HEK293 (cell line): ENCODE results near the gene IL24.
A peak's percentile ranks its signal among the peaks of the same experiment; 100 is the strongest.

Experiments
- BCL11B ChIP-seq: fragments of 450-650 bp; formaldehyde crosslinking; IDR thresholded peaks from 2 replicates; pipeline ENCODE4 v1.5.1; 2016; ENCODE audit warnings: low read depth, missing biosample characterization, missing genetic modification characterization
- GLIS1 ChIP-seq: fragments of 450-650 bp; formaldehyde crosslinking; IDR thresholded peaks from 2 replicates; pipeline ENCODE4 v1.5.1; 2016; ENCODE audit warnings: missing biosample characterization, missing genetic modification characterization
- INSM2 ChIP-seq: fragments of 450-650 bp; formaldehyde crosslinking; IDR thresholded peaks from 2 replicates; pipeline ENCODE4 v1.5.1; 2016; ENCODE audit warnings: missing biosample characterization, missing genetic modification characterization
- PATZ1 ChIP-seq: fragments of 450-650 bp; formaldehyde crosslinking; IDR thresholded peaks from 2 replicates; pipeline ENCODE4 v1.5.1; 2016; ENCODE audit warnings: missing biosample characterization, missing genetic modification characterization
- TSHZ1 ChIP-seq: fragments of 450-650 bp; formaldehyde crosslinking; IDR thresholded peaks from 2 replicates; pipeline ENCODE4 v1.5.1; 2016; ENCODE audit warnings: missing biosample characterization, missing genetic modification characterization, borderline replicate concordance
- ZBTB21 ChIP-seq: fragments of 450-650 bp; formaldehyde crosslinking; IDR thresholded peaks from 2 replicates; pipeline ENCODE4 v1.5.1; 2017; ENCODE audit warnings: missing biosample characterization, missing genetic modification characterization
- ZBTB44 ChIP-seq: fragments of 450-650 bp; IDR thresholded peaks from 2 replicates; pipeline ENCODE4 v1.5.1; 2018; ENCODE audit warnings: missing biosample characterization, mild to moderate bottlenecking, missing genetic modification characterization
- ZNF133 ChIP-seq: fragments of 450-650 bp; formaldehyde crosslinking; IDR thresholded peaks from 2 replicates; pipeline ENCODE4 v1.5.1; 2016; ENCODE audit warnings: missing biosample characterization, missing genetic modification characterization
- ZNF223 ChIP-seq: fragments of 450-650 bp; formaldehyde crosslinking; IDR thresholded peaks from 2 replicates; pipeline ENCODE4 v1.5.1; 2016; ENCODE audit warnings: missing biosample characterization, missing genetic modification characterization
- ZNF248 ChIP-seq: fragments of 450-650 bp; formaldehyde crosslinking; IDR thresholded peaks from 2 replicates; pipeline ENCODE4 v1.5.1; 2017; ENCODE audit warnings: missing biosample characterization, missing genetic modification characterization
- ZNF391 ChIP-seq: fragments of 450-650 bp; formaldehyde crosslinking; IDR thresholded peaks from 2 replicates; pipeline ENCODE4 v1.5.1; 2016; ENCODE audit warnings: low read depth, missing biosample characterization, missing genetic modification characterization, borderline replicate concordance
- ZNF423 ChIP-seq: fragments of 450-650 bp; formaldehyde crosslinking; IDR thresholded peaks from 2 replicates; pipeline ENCODE4 v1.5.1; 2016; ENCODE audit warnings: missing biosample characterization, missing genetic modification characterization
- ZNF510 ChIP-seq: fragments of 450-650 bp; formaldehyde crosslinking; IDR thresholded peaks from 2 replicates; pipeline ENCODE4 v1.5.1; 2018; ENCODE audit warnings: mild to moderate bottlenecking, missing genetic modification characterization, missing biosample characterization; ENCODE audit not compliant: insufficient replicate concordance
- ZNF513 ChIP-seq: fragments of 450-650 bp; IDR thresholded peaks from 2 replicates; pipeline ENCODE4 v1.5.1; 2018; ENCODE audit warnings: missing biosample characterization, missing genetic modification characterization
- ZNF544 ChIP-seq: fragments of 450-650 bp; formaldehyde crosslinking; IDR thresholded peaks from 2 replicates; pipeline ENCODE4 v1.5.0; 2017; ENCODE audit warnings: missing biosample characterization, missing genetic modification characterization
- ZNF548 ChIP-seq: fragments of 450-650 bp; formaldehyde crosslinking; IDR thresholded peaks from 2 replicates; pipeline ENCODE4 v1.5.1; 2016; ENCODE audit warnings: missing biosample characterization, missing genetic modification characterization
- ZNF560 ChIP-seq: fragments of 450-650 bp; formaldehyde crosslinking; IDR thresholded peaks from 2 replicates; pipeline ENCODE4 v1.5.1; 2017; ENCODE audit warnings: missing biosample characterization, missing genetic modification characterization, borderline replicate concordance
- ZNF610 ChIP-seq: fragments of 450-650 bp; formaldehyde crosslinking; IDR thresholded peaks from 2 replicates; pipeline ENCODE4 v1.5.1; 2016; ENCODE audit warnings: missing biosample characterization, missing genetic modification characterization, borderline replicate concordance
- ZNF629 ChIP-seq: fragments of 450-650 bp; formaldehyde crosslinking; IDR thresholded peaks from 2 replicates; pipeline ENCODE4 v1.5.1; 2017; ENCODE audit warnings: missing biosample characterization, missing genetic modification characterization
- ZNF639 ChIP-seq: fragments of 450-650 bp; formaldehyde crosslinking; IDR thresholded peaks from 2 replicates; pipeline ENCODE4 v1.5.1; 2016; ENCODE audit warnings: missing biosample characterization, missing genetic modification characterization
- ZNF76 ChIP-seq: fragments of 450-650 bp; formaldehyde crosslinking; IDR thresholded peaks from 2 replicates; pipeline ENCODE4; 2016; ENCODE audit warnings: low read depth, missing biosample characterization, missing genetic modification characterization, borderline replicate concordance
- ZNF792 ChIP-seq: fragments of 450-650 bp; formaldehyde crosslinking; IDR thresholded peaks from 2 replicates; pipeline ENCODE4 v1.5.1; 2016; ENCODE audit warnings: missing biosample characterization, missing genetic modification characterization
- ZSCAN4 ChIP-seq: fragments of 450-650 bp; formaldehyde crosslinking; IDR thresholded peaks from 2 replicates; pipeline ENCODE4 v1.5.1; 2017; ENCODE audit warnings: missing biosample characterization, missing genetic modification characterization

The IL24 gene

GRCh38 chr1:206909161-206909882 is 12.1 kb downstream of the IL24 start (continued):
- TF ChIP-seq GLIS1 (tag by site-specific recombination), result peak; percentile 57
- 0 out of 2 replicates have a peak, but pooled peaks have one; percentile 12 for TF ChIP-seq ZNF423 (tag by site-specific recombination)
- no peak for TF ChIP-seq ZNF248 (tag by site-specific recombination)
- no peak for TF ChIP-seq ZNF610 (tag by site-specific recombination)
- peak; percentile 84 for TF ChIP-seq PATZ1 (tag by site-specific recombination)
- TF ChIP-seq ZNF223 (tag by site-specific recombination), result no peak
- 0 out of 2 replicates have a peak, but pooled peaks have one; percentile 12 for TF ChIP-seq ZNF629 (tag by site-specific recombination)
- TF ChIP-seq ZNF639 (tag by site-specific recombination), result no peak
- TF ChIP-seq BCL11B (tag by site-specific recombination), result no peak
- no peak for TF ChIP-seq INSM2
- no peak for TF ChIP-seq ZNF548
- TF ChIP-seq ZNF510, result peak; percentile 95
- peak; percentile 90 for TF ChIP-seq ZNF76 (tag by site-specific recombination)
- TF ChIP-seq ZNF391, result no peak
- TF ChIP-seq ZSCAN4 (tag by site-specific recombination), result no peak
- no peak for TF ChIP-seq ZBTB44 (tag by site-specific recombination)
- no peak for TF ChIP-seq ZNF560 (tag by site-specific recombination)
- TF ChIP-seq ZNF133 (tag by site-specific recombination), result no peak
- TF ChIP-seq TSHZ1, result no peak
- no peak for TF ChIP-seq ZNF513 (tag by site-specific recombination)
- TF ChIP-seq ZBTB21 (tag by site-specific recombination), result no peak
- TF ChIP-seq ZNF792 (tag by site-specific recombination), result no peak
- no peak for TF ChIP-seq ZNF544 (tag by site-specific recombination)
